Hematopoietic multipotent progenitor cell treated with erythropoietin and hydrocortisone succinate and interleukin-3 and kit ligand, for 6 days (in vitro differentiated cells): ENCODE data around the gene OVCA2.

Source experiments
- DNase-seq: peaks from one replicate; pipeline ENCODE4 v3.0.0-alpha.2; 2015

The OVCA2 gene

GRCh38 chr17:2034806-2035540 lies 6.8 kb upstream of the OVCA2 start:
- DNase-seq = no peak

- no peak for DNase-seq
These were observed 6.0 kb upstream of the OVCA2 start for GRCh38 chr17:2035541-2036488.

DNA sequence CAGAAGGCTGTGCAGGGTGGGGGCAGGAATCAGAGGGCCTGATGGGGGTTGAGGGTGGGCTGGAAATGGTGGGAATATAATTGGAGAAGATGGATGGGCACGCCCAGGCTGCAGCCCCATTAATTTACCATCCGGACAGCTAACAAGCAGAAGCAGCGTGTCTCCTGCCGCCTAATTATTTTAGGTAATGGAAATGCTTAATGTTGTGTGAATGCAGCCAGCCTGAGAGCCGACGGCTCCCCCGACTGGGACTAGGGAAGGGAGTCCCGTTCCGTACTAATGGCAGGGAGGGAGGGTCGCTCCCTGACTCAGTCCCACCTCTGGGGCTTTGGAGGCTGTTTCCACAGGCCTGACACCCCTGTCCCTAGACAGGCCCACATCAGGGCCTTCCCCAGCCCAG lies 4.7 kb upstream of the OVCA2 start:
- no peak for DNase-seq

- DNase-seq = no peak
These were observed 1.5 kb upstream of the OVCA2 start for GRCh38 chr17:2040219-2040827.

- no peak for DNase-seq
These were observed 771 bp upstream of the OVCA2 start for GRCh38 chr17:2040942-2041560.

DNA sequence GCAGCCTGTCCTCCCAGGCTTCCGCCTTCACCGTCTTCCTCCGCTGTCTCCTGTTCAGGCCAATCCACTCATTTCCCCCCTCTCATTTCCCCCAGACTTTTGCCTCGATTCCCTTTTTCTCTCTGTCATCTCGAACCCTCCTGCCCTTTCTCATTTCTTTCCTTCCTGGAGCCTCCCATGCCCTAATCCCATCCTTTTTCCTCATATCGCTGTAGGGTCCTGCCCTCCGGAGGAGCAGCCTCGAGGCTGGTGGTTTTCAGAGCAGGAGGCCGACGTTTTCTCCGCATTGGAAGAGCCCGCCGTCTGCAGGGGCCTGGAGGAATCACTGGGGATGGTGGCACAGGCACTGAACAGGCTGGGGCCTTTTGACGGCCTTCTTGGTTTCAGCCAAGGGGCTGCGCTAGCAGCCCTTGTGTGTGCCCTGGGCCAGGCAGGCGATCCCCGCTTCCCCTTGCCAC lies 597 bp downstream of the OVCA2 start:
- peak; percentile 59 for DNase-seq

GRCh38 chr17:2042933-2043332 lies 1.1 kb downstream of the OVCA2 start:
- peak; percentile 41 for DNase-seq

DNA sequence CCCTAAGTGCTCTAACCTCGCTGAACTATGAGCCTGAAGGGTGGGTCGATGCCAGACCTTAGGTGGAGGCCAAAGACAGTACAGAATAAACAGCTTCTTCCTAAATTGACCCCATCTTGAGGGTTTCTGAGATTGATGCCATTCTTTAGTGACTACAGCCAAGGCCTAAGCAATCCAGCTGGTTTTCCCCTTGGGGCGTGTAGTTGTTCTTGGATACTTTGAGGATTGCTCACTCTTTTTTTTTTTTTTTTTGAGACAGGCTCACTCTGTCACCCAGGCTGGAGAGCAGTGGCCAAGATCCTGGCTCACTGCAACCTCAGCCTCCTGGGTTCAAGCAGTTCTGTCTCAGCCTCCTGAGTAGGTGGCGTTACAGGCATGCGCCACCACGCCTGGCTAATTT lies 2.0 kb downstream of the OVCA2 start:
- DNase-seq = no peak

DNA sequence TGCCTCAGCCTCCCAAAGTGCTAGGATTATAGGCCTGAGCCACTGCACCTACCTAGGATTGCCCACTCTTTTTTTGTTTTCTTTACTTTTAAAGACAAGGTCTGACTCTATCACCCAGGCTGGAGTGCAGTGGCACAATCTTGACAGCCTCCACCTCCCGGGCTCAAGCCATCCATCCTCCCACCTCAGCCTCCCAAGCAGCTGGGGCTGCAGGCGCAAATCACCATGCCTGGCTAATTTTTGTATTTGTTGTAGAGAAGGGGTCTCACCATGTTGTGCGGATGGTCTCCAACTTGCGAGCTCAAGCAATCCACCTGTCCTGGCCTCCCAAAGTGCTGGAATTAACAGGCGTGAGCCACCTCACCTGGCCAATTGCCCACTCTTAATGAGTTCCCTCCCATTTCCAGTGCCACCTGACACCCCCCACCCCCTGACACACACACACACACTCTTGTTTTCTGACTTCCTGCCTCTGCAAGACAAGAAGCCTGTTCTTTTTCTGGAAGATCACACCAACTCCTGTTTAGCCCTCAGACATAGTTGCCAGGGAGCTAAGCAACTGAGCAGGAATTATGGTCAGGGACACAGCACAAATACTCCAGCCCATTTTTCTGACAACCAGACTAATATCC lies 2.6 kb downstream of the OVCA2 start:
- no peak for DNase-seq

GRCh38 chr17:2047590-2047989 lies 5.8 kb downstream of the OVCA2 start:
- DNase-seq = no peak

DNA sequence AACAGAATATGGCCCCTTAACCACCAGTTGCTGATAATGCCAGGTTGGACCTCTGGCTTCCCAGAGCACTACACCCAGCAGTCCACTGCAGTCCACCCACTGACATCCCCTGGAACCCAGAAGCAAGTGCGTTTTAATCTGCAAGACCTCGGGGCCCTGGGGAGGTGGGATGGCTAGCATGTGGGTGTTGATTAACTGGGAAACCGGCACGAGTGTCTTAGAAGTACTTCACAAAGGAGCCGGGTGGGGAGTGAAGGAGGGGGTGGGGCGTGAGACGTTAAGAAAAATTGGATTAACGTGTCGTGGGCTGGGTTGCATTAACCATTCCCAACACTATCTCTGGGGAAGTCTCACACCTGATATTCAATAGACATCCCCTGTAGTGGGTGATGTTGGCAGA lies 7.0 kb downstream of the OVCA2 start:
- DNase-seq = peak; percentile 9

GRCh38 chr17:2049333-2050299 lies 7.8 kb downstream of the OVCA2 start:
- DNase-seq = peak; percentile 83

- DNase-seq = peak; percentile 69
These were observed 8.7 kb downstream of the OVCA2 start for GRCh38 chr17:2050300-2051060.

- DNase-seq = peak; percentile 38
These were observed 9.5 kb downstream of the OVCA2 start for GRCh38 chr17:2051061-2051932.

- DNase-seq = no peak
These were observed 10.2 kb downstream of the OVCA2 start for GRCh38 chr17:2051933-2052559.

DNA sequence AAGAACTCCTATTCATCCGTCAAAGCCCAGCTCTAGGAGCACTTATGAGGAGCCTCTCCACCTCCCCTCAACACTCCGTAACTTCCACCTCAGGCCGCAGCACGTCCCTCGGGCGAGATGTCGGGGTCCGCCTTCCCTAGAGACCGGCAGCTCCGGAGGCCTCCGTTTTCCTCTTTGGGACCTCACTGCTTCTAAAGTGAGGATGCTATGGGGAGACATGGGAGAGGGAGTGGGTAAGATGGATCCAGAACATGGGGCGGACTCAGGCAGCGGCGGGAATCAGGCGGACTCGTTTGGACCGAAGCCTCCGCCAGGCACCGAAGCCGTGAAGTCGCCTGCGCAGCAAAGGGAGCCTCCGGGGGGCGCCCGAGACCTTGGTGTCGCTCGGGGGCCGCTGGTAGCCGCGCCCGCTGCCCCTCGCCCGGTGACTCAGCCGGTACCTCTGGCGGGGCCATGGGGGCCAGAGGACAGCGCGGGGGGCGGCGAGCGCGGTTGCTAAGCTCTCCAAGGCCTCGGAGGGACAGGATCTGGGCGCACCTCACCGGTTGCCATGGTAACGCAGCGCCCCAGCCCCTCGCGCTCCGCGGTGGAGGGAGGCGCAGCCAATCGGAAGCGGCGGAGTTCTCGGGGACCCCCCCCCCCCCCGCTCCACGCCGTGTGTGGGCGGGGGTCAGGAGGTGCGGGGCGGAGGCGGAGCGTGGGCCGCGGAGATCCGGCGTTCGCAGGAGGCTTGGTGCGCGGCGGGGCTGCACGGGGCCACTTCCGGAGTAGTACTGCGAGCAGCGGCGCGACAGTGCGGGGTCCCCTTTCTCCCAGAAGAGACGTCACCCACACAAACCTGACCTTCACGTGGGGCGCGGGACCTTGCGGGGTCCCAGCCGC lies 11.8 kb downstream of the OVCA2 start:
- DNase-seq = peak; percentile 81

GRCh38 chr17:2054262-2054511 lies 12.4 kb downstream of the OVCA2 start:
- DNase-seq = no peak
